Keratinocyte (primary cell): ENCODE results near the gene MCM3AP.

Source experiments
- EZH2 ChIP-seq: IDR thresholded peaks from one replicate; pipeline ENCODE4 v1.6.1; 2012; ENCODE audit warnings: inconsistent platforms, mild to moderate bottlenecking, low read length, moderate library complexity
- TF ChIP-seq, protein P1 (sequence below), 3 experiments: IDR thresholded peaks in 1 of 3; conservative IDR thresholded peaks in 1 of 3; optimal IDR thresholded peaks in 1 of 3; 2 replicates in 2 of 3; 3 replicates in 1 of 3; pipeline versions ENCODE3 to v1.5.1; 2011; ENCODE audit warnings: low read length in 3 of 3, mild to moderate bottlenecking in 3 of 3, moderate library complexity in 2 of 3, control low read depth in 1 of 3, inconsistent platforms in 1 of 3; ENCODE audit not compliant: insufficient read depth in 2 of 3; ENCODE audit errors: extremely low read depth in 1 of 3

- TF ChIP-seq, protein P1, sequence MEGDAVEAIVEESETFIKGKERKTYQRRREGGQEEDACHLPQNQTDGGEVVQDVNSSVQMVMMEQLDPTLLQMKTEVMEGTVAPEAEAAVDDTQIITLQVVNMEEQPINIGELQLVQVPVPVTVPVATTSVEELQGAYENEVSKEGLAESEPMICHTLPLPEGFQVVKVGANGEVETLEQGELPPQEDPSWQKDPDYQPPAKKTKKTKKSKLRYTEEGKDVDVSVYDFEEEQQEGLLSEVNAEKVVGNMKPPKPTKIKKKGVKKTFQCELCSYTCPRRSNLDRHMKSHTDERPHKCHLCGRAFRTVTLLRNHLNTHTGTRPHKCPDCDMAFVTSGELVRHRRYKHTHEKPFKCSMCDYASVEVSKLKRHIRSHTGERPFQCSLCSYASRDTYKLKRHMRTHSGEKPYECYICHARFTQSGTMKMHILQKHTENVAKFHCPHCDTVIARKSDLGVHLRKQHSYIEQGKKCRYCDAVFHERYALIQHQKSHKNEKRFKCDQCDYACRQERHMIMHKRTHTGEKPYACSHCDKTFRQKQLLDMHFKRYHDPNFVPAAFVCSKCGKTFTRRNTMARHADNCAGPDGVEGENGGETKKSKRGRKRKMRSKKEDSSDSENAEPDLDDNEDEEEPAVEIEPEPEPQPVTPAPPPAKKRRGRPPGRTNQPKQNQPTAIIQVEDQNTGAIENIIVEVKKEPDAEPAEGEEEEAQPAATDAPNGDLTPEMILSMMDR (optimal IDR thresholded peaks at IDR 0.05 in 1 of 3, IDR thresholded peaks at IDR 0.05 in 1 of 3, conservative IDR thresholded peaks at IDR 0.05 in 1 of 3; ENCODE audit: extremely low read depth in 1 of 3, insufficient read depth in 2 of 3, low read length in 3 of 3), result no peak
- TF ChIP-seq EZH2, result no peak
Observed at GRCh38 chr21:46220847-46221246, 64.6 kb downstream of the MCM3AP start.
